Activated B cell treated with CpG ODN at 0.5 μM for 24 hours (primary cell): ENCODE measurements around the gene MCAT. TPM values are rescaled to one million over a fixed set of nuclear protein-coding genes. Genes with fewer than 3 reads are reported as not detected.

Source experiments
- ATAC-seq: fragments of 200-7000 bp; cut with Tn5 transposase; one replicate; pipeline ENCODE4 v1.10.0; 2021; ENCODE audit warnings: low read depth, mild to moderate bottlenecking, moderate library complexity
- CTCF ChIA-PET: fragments of 350-600 bp; sonication (Branson Sonifier 250); formaldehyde crosslinking; loops from one replicate; lab custom pipeline; 2021; ENCODE audit warnings: antibody characterized with exemption; lab: Charles Lee
- POLR2A ChIA-PET: fragments of 350-600 bp; sonication (Branson Sonifier 250); formaldehyde crosslinking; loops from one replicate; lab custom pipeline; 2021; ENCODE audit warnings: antibody characterized with exemption; lab: Charles Lee
- DNase-seq: peaks from one replicate; pipeline ENCODE4 v3.0.0; 2022
- H3K27ac Mint-ChIP-seq: one replicate; pipeline ENCODE4 v1.8.0; 2020; ENCODE audit warnings: mixed read lengths
- H3K27me3 Mint-ChIP-seq: one replicate; pipeline ENCODE4 v1.8.0; 2021; ENCODE audit warnings: mixed read lengths
- H3K36me3 Mint-ChIP-seq: one replicate; pipeline ENCODE4 v1.8.0; 2021; ENCODE audit warnings: low read depth, mixed read lengths
- H3K4me1 Mint-ChIP-seq: one replicate; pipeline ENCODE4 v1.8.0; 2021; ENCODE audit warnings: mixed read lengths
- H3K4me3 Mint-ChIP-seq: one replicate; pipeline ENCODE4 v1.8.0; 2020; ENCODE audit warnings: mild to moderate bottlenecking, mixed read lengths
- H3K9me3 Mint-ChIP-seq: one replicate; pipeline ENCODE4 v1.8.0; 2020; ENCODE audit warnings: mixed read lengths
- CTCF ChIP-seq: fragments of 200-600 bp; IDR thresholded peaks from one replicate; pipeline ENCODE4 v1.8.0; 2022; ENCODE audit warnings: antibody characterized with exemption, mild to moderate bottlenecking
- intact Hi-C: fragments of 100-400 bp; cut with micrococcal nuclease; formaldehyde crosslinking; loops from one replicate; pipeline ENCODE4 v1.15.1; 2024
- total RNA-seq: library from RNA; stranded (reverse); gene quantifications from 2 replicates; pipeline ENCODE4 v1.2.3, GENCODE V29; 2022

Gene MCAT
- total RNA-seq, 1 donor from 2014 or later = 12.7 TPM

- no peak for DNase-seq
- no peak overlapping the region for H3K27ac Mint-ChIP-seq
- CTCF ChIA-PET = no interaction called here
These were observed 26.3 kb upstream of the MCAT start for GRCh38 chr22:43169310-43170130.

GRCh38 chr22:43168471-43169309 lies 25.5 kb upstream of the MCAT start:
- ChIA-PET POLR2A (no interaction called here), CTCF (no interaction called here)
- intact Hi-C loops = no loop called here
- peaks cover 8% of the 10 kb centered on the region for H3K4me1 Mint-ChIP-seq
- H3K27ac Mint-ChIP-seq = no peak overlapping the region
- no peak for ATAC-seq
- TF ChIP-seq CTCF = no peak
- H3K27me3 Mint-ChIP-seq = no peaks in the 10 kb centered on the region
- H3K36me3 Mint-ChIP-seq = peaks cover 55% of the 10 kb centered on the region
- no peak overlapping the region for H3K4me3 Mint-ChIP-seq
- H3K9me3 Mint-ChIP-seq = no peaks in the 10 kb centered on the region
- DNase-seq = no peak

More at GRCh38 chr22:43169310-43170130, 26.3 kb upstream of the MCAT start:
- ATAC-seq = no peak
- H3K27me3 Mint-ChIP-seq = no peaks in the 10 kb centered on the region
- no peak overlapping the region for H3K4me3 Mint-ChIP-seq
- H3K9me3 Mint-ChIP-seq = no peaks in the 10 kb centered on the region
- POLR2A ChIA-PET = no interaction called here
- no peak for TF ChIP-seq CTCF
- peaks cover 59% of the 10 kb centered on the region for H3K36me3 Mint-ChIP-seq
- no peaks in the 10 kb centered on the region for H3K4me1 Mint-ChIP-seq
- intact Hi-C loops = no loop called here

DNA sequence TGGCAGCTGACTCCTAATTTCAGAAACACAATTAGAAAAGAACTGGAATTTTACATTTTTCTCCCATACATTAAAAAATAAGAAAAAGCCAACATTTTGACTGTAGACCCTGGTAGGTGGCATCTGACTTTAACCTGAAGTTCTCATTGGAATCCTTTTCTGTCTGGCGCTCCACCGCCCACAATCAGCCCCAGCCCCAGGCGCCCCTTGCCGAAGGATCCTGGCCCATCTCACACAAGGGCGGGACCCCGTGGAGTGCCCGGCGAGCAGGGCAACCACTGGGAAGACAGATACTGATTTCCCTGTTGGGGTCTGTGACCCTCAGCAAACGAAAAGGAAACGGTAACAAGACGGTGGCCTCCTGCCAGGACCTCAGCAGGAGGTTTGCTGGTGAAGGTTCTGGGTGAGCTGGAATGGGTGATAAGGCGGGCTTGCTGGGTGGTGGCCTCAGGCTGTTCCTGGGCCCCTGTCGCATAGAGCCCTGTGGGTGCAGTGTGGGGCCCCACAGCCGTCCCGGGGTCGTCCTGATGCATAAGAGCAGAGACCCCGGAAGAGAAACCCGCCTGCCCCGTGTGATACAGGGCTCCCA lies 23.9 kb upstream of the MCAT start:
- ChIA-PET POLR2A (no interaction called here), CTCF (no interaction called here)
- no peak for TF ChIP-seq CTCF
- DNase-seq = no peak
- Mint-ChIP-seq H3K9me3 (no peaks in the 10 kb centered on the region), H3K36me3 (peaks cover 41% of the 10 kb centered on the region), H3K27ac (no peak overlapping the region), H3K4me3 (no peak overlapping the region), H3K27me3 (no peaks in the 10 kb centered on the region), H3K4me1 (peaks cover 11% of the 10 kb centered on the region)
- intact Hi-C loops = no loop called here
- no peak for ATAC-seq

DNA sequence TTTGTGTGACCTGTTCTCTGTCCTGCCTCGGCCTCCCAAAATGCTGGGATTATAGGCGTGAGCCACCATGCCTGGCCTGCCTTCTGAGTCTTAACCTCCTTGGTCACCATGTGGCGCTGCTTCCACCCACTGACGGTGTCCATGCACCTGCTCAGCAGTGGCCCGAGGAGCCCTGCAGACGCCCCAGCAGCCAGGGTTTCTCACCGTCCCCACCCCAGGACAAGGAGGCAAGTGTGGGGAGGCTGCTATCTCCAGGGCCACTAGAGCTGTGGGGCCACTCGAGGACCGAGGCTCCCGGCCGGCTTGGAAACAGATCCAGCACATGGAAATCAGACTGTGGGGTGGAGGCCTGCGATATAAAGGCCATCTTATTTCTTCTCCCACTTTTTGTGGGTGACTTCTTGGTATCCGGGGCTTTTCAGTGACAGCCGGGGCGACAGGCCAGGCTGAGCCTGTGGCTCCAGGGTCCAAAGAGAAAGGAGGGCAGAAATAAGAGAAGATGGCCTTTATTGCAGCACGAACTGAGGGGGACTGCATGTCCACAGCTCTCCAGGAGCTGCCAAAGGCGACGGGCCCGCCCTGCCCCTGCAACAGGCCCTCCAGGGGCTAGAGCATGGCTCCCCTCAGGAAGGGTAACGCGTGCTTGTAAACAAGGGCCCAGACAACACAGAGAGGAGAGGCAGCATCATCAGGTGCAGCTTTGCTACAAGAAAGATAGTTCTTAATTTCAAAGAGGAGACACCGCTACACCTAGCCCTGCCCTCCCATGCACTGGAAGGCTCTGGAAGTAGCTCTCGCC lies 23.1 kb upstream of the MCAT start:
- Mint-ChIP-seq H3K27ac (no peak overlapping the region), H3K9me3 (no peaks in the 10 kb centered on the region), H3K36me3 (peaks cover 33% of the 10 kb centered on the region), H3K4me3 (no peak overlapping the region), H3K4me1 (peaks cover 11% of the 10 kb centered on the region), H3K27me3 (no peaks in the 10 kb centered on the region)
- TF ChIP-seq CTCF = no peak
- DNase-seq (no peak), ATAC-seq (no peak)
- POLR2A ChIA-PET = no interaction called here
- CTCF ChIA-PET = no interaction called here
- intact Hi-C loops = no loop called here
